Endothelial cell of hepatic sinusoid (primary cell): Measurements from ENCODE around the gene ROBO1.

Experiments
- in situ Hi-C: cut with HindIII; loops from 2 replicates; pipeline ENCODE4 v1.10.0; 2017; ENCODE audit warnings: low sequenced_read_pairs

Gene ROBO1

GRCh38 chr3:79183496-79183895 lies 584.3 kb downstream of the ROBO1 start:
- in situ Hi-C loops, result no loop called here

GRCh38 chr3:79178471-79179180 lies 589.2 kb downstream of the ROBO1 start:
- in situ Hi-C loops, result no loop called here

GRCh38 chr3:79175870-79176269 lies 591.9 kb downstream of the ROBO1 start:
- in situ Hi-C loops, result no loop called here

- in situ Hi-C loops, result loop anchor here (5.0 kb wide), 1 partner anchor 86 kb away; no protein-coding TSS in a partner anchor
These were observed 594.5 kb downstream of the ROBO1 start for GRCh38 chr3:79173259-79173658.

GRCh38 chr3:79172241-79172640 lies 595.6 kb downstream of the ROBO1 start:
- in situ Hi-C loops, result loop anchor here (5.0 kb wide), 1 partner anchor 85 kb away; no protein-coding TSS in a partner anchor

GRCh38 chr3:79170021-79170420 lies 597.8 kb downstream of the ROBO1 start:
- in situ Hi-C loops, result loop anchor here (5.0 kb wide), 1 partner anchor 83 kb away; no protein-coding TSS in a partner anchor

GRCh38 chr3:79167651-79168416 lies 600.0 kb downstream of the ROBO1 start:
- in situ Hi-C loops, result no loop called here

- in situ Hi-C loops, result no loop called here
These were observed 605.1 kb downstream of the ROBO1 start for GRCh38 chr3:79162653-79163052.

GRCh38 chr3:79161941-79162340 lies 605.9 kb downstream of the ROBO1 start:
- in situ Hi-C loops, result no loop called here

- in situ Hi-C loops, result no loop called here
These were observed 607.4 kb downstream of the ROBO1 start for GRCh38 chr3:79160421-79160820.

- in situ Hi-C loops, result no loop called here
These were observed 608.1 kb downstream of the ROBO1 start for GRCh38 chr3:79159736-79160135.

GRCh38 chr3:79157191-79157590 lies 610.6 kb downstream of the ROBO1 start:
- in situ Hi-C loops, result no loop called here

- in situ Hi-C loops, result no loop called here
These were observed 612.9 kb downstream of the ROBO1 start for GRCh38 chr3:79154865-79155264.

GRCh38 chr3:79148786-79149185 lies 619.0 kb downstream of the ROBO1 start:
- in situ Hi-C loops, result no loop called here

GRCh38 chr3:79146024-79146423 lies 621.8 kb downstream of the ROBO1 start:
- in situ Hi-C loops, result no loop called here

GRCh38 chr3:79140708-79141107 lies 627.1 kb downstream of the ROBO1 start:
- in situ Hi-C loops, result no loop called here

- in situ Hi-C loops, result no loop called here
These were observed 628.3 kb downstream of the ROBO1 start for GRCh38 chr3:79139395-79140068.

GRCh38 chr3:79125313-79125984 lies 642.3 kb downstream of the ROBO1 start:
- in situ Hi-C loops, result no loop called here

GRCh38 chr3:79115458-79115857 lies 652.3 kb downstream of the ROBO1 start:
- in situ Hi-C loops, result no loop called here

- in situ Hi-C loops, result no loop called here
These were observed 653.9 kb downstream of the ROBO1 start for GRCh38 chr3:79113876-79114275.
